ENCODE results near the gene GH2.

Gene GH2

DNA sequence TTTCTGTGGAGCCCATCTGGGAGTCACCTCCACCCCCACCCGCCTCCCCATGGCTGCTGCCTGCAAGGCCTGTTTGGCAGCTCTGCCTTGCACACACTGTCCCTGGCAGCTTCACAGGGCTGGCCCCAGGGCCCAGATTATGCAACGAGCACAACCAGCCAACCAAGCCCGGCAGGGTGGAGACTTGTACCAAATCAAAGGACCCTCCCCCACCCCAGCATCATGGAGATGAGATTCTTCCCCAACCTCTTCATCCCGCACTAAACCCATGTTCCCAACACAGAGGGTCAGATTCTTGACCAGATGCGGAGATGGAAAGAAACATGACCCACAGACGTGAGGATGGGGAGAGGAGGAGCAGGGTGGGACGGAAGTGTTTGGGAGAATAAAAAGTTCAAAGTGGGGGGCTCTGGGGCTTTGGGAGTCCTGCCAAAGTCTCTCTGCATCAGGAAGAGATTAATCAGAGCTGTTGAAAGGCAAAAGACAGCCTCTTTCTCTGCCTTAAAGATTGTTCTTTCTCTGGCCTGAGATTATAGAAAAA, 43.0 kb downstream of the GH2 start:
- no peak for DNase-seq

- DNase-seq = no peak
These were observed 43.7 kb downstream of the GH2 start for GRCh38 chr17:63837962-63838600.

DNA sequence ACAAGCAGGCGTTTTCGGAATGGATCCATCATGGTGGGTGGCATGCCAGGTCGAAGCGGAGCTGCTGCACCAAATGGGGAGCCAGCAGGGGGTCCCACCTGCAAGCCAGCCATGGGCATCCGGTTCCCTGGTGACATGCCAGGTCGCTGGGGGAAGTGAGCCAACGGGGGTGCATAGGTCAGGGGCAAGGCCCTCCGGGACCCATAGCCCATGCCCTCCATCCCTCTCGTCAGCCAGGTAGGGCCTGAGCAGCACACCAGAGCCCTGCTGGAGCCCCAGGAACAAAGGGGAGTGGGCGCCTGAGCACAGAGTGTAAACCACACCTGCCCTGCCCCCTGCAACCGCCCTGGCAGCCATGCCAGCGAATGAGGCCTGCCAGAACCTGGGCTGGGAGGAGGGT, 44.3 kb downstream of the GH2 start:
- no peak for DNase-seq

DNA sequence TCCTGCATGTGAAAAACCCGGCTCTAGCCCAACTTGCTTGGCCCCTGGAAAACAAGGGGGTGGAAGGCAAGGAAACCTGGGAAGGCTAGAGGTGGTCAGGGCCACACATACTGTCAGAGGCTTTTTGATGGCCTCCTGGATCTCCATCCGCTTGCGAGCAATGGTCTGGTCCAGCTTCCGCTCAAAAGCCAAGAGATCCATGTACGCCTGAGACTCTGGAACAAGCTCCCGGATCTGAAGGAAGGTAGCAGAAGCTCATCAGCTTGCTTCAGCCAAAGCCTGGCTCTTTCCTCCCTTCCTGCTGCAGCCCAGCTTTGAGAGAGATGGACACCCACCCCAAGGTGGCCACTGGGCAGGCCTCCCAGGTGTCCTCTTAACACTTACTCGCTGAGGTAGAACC, 44.9 kb downstream of the GH2 start:
- DNase-seq = no peak

- DNase-seq = no peak
These were observed 46.5 kb downstream of the GH2 start for GRCh38 chr17:63835167-63835720.

DNA sequence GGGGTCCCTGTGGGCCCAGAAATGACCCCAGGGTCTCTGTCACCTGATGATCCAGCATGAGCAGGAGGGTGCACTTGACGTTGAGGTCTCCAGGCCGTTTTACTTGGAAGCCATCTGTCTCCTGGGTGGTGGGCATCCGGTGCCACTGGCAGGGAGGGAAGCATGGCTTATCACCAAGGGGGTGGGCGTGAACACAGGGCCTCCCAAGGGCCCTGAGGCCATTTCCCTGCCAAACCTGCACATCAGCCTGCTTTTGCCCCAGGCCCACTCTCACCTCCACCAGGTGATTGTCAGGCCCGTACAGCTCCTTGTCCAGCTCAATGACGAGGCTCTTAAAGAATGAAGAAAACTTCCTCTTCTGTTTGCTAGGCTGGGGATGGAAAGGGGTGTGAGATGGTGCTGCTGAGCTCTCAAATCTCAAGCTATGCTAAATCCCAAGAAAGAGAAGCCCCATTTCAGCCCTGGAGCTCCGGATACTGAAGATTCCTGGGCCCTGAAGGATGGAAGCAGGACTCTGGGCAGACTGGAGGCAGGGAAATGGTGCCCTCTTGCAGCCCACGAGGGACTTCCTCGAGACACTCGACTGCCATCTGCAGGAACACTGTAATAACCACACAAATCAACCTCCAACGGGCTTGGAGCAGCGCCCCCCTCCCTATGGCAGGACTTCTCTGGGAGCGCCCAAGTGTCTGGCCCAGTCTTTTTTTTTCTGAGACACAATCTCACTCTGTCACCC, 47.1 kb downstream of the GH2 start:
- DNase-seq = peak; percentile 91

- DNase-seq = no peak
These were observed 47.9 kb downstream of the GH2 start for GRCh38 chr17:63833741-63834373.

- DNase-seq = no peak
These were observed 48.6 kb downstream of the GH2 start for GRCh38 chr17:63833026-63833740.

GRCh38 chr17:63832455-63832854, 49.3 kb downstream of the GH2 start:
- no peak for DNase-seq

- no peak for DNase-seq
These were observed 49.7 kb downstream of the GH2 start for GRCh38 chr17:63832014-63832413.

- no peak for DNase-seq
These were observed 50.2 kb downstream of the GH2 start for GRCh38 chr17:63831505-63831904.

- DNase-seq = no peak
These were observed 50.7 kb downstream of the GH2 start for GRCh38 chr17:63830904-63831491.

DNA sequence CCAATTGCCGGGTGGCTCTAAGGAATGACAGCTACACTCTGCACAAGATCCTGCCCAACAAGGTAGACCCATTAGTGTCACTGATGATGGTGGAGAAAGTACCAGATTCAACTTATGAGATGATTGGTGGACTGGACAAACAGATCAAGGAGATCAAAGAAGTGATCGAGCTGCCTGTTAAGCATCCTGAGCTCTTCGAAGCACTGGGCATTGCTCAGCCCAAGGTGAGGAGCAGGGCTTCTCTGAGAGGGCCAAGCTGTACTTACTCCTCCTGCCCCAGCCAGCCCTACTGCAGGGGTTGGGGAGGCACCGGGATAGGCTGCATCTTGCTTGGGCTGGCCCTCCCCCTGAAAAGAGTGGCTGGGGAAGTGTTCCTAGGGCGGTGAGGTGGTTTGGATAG, 51.5 kb downstream of the GH2 start:
- no peak for DNase-seq
